HEK293 (cell line): ENCODE data around the gene SOX6.

Experiments
- CTCF ChIA-PET: fragments of 350-600 bp; formaldehyde crosslinking; extraction: SDS; loops from one replicate; lab custom pipeline; 2021; ENCODE audit warnings: antibody characterized with exemption; lab: Yijun Ruan, JAX
- POLR2A ChIA-PET: fragments of 300-600 bp; formaldehyde crosslinking; extraction: SDS; loops from one replicate; lab custom pipeline; 2020; ENCODE audit warnings: antibody characterized with exemption, inconsistent platforms; lab: Yijun Ruan, JAX
- H3K27ac ChIP-seq: fragments of 200-500 bp; sonication (Bioruptor generic); 2 replicates; pipeline ENCODE4 v1.5.1; 2014; ENCODE audit warnings: low read depth, low read length, control low read depth, inconsistent platforms; ENCODE audit errors: extremely low read depth
- H3K36me3 ChIP-seq, 2 experiments: fragments of 200-500 bp in 1 of 2; sonication (Bioruptor generic) in 1 of 2; 1 replicate in 1 of 2; 2 replicates in 1 of 2; pipeline ENCODE4 v1.5.1; 2014 to 2017; ENCODE audit warnings: inconsistent platforms in 2 of 2, low read length in 2 of 2; ENCODE audit not compliant: control insufficient read depth in 2 of 2, insufficient read depth in 1 of 2
- H3K4me1 ChIP-seq: fragments of 200-500 bp; sonication (Bioruptor generic); 2 replicates; pipeline ENCODE4 v1.5.1; 2014; ENCODE audit warnings: mild to moderate bottlenecking, low read length, inconsistent platforms; ENCODE audit not compliant: control insufficient read depth, insufficient read depth
- H3K4me3 ChIP-seq: 2 replicates; pipeline ENCODE4 v1.5.1; 2011; ENCODE audit warnings: low read depth, mild to moderate bottlenecking, control low read depth, low read length, moderate library complexity
- H3K9me3 ChIP-seq: fragments of 200-500 bp; sonication (Bioruptor generic); 2 replicates; pipeline ENCODE4 v1.5.1; 2014; ENCODE audit warnings: low read depth, low read length, inconsistent platforms; ENCODE audit not compliant: control insufficient read depth, insufficient read depth
- PRDM1 ChIP-seq: fragments of 450-650 bp; formaldehyde crosslinking; IDR thresholded peaks from 2 replicates; pipeline ENCODE4; 2016; ENCODE audit warnings: missing biosample characterization, missing genetic modification characterization
- SP3 ChIP-seq: fragments of 450-650 bp; formaldehyde crosslinking; IDR thresholded peaks from 2 replicates; pipeline ENCODE4 v1.5.1; 2016; ENCODE audit warnings: missing biosample characterization, missing genetic modification characterization
- ZBTB17 ChIP-seq: fragments of 450-650 bp; formaldehyde crosslinking; IDR thresholded peaks from 2 replicates; pipeline ENCODE4 v1.5.1; 2016; ENCODE audit warnings: missing biosample characterization, missing genetic modification characterization
- ZBTB21 ChIP-seq: fragments of 450-650 bp; formaldehyde crosslinking; IDR thresholded peaks from 2 replicates; pipeline ENCODE4 v1.5.1; 2017; ENCODE audit warnings: missing biosample characterization, missing genetic modification characterization
- ZBTB26 ChIP-seq: fragments of 450-650 bp; formaldehyde crosslinking; optimal IDR thresholded peaks from 2 replicates; pipeline ENCODE3; 2016; ENCODE audit warnings: missing biosample characterization, mild to moderate bottlenecking, missing genetic modification characterization
- ZFHX2 ChIP-seq: fragments of 450-650 bp; formaldehyde crosslinking; conservative IDR thresholded peaks from 2 replicates; pipeline ENCODE4 v1.5.1; 2016; ENCODE audit warnings: missing biosample characterization, missing genetic modification characterization
- ZFP41 ChIP-seq: fragments of 450-650 bp; formaldehyde crosslinking; IDR thresholded peaks from 2 replicates; pipeline ENCODE4 v1.5.1; 2016; ENCODE audit warnings: missing biosample characterization, missing genetic modification characterization, borderline replicate concordance
- ZNF169 ChIP-seq: fragments of 450-650 bp; formaldehyde crosslinking; IDR thresholded peaks from 2 replicates; pipeline ENCODE4 v1.5.1; 2016; ENCODE audit warnings: missing biosample characterization, missing genetic modification characterization
- ZNF324 ChIP-seq: fragments of 450-650 bp; formaldehyde crosslinking; IDR thresholded peaks from 2 replicates; pipeline ENCODE4 v1.5.1; 2016; ENCODE audit warnings: missing biosample characterization, missing genetic modification characterization
- ZNF341 ChIP-seq: fragments of 450-650 bp; formaldehyde crosslinking; IDR thresholded peaks from 2 replicates; pipeline ENCODE4; 2016; ENCODE audit warnings: low read depth, missing biosample characterization, missing genetic modification characterization
- ZNF366 ChIP-seq: fragments of 450-650 bp; formaldehyde crosslinking; conservative IDR thresholded peaks from 2 replicates; pipeline ENCODE4 v1.5.1; 2016; ENCODE audit warnings: missing biosample characterization, missing genetic modification characterization
- ZNF391 ChIP-seq: fragments of 450-650 bp; formaldehyde crosslinking; IDR thresholded peaks from 2 replicates; pipeline ENCODE4 v1.5.1; 2016; ENCODE audit warnings: low read depth, missing biosample characterization, missing genetic modification characterization, borderline replicate concordance
- ZNF426 ChIP-seq: fragments of 450-650 bp; formaldehyde crosslinking; IDR thresholded peaks from 2 replicates; pipeline ENCODE4 v1.5.1; 2017; ENCODE audit warnings: missing biosample characterization, missing genetic modification characterization, mild to moderate bottlenecking, inconsistent platforms, moderate library complexity
- ZNF473 ChIP-seq: fragments of 450-650 bp; formaldehyde crosslinking; IDR thresholded peaks from 2 replicates; pipeline ENCODE4 v1.5.1; 2017; ENCODE audit warnings: missing biosample characterization, missing genetic modification characterization
- ZNF549 ChIP-seq: fragments of 450-650 bp; IDR thresholded peaks from 2 replicates; pipeline ENCODE4 v1.5.1; 2018; ENCODE audit warnings: missing biosample characterization, missing genetic modification characterization, mild to moderate bottlenecking, inconsistent platforms, moderate library complexity
- ZNF558 ChIP-seq: fragments of 450-650 bp; formaldehyde crosslinking; IDR thresholded peaks from 2 replicates; pipeline ENCODE4 v1.5.1; 2016; ENCODE audit warnings: missing biosample characterization, missing genetic modification characterization
- ZNF580 ChIP-seq: fragments of 450-650 bp; formaldehyde crosslinking; IDR thresholded peaks from 2 replicates; pipeline ENCODE4 v1.5.1; 2016; ENCODE audit warnings: missing biosample characterization, missing genetic modification characterization
- ZNF629 ChIP-seq: fragments of 450-650 bp; formaldehyde crosslinking; IDR thresholded peaks from 2 replicates; pipeline ENCODE4 v1.5.1; 2017; ENCODE audit warnings: missing biosample characterization, missing genetic modification characterization
- ZNF776 ChIP-seq: fragments of 450-650 bp; formaldehyde crosslinking; IDR thresholded peaks from 2 replicates; pipeline ENCODE4 v1.5.0; 2017; ENCODE audit warnings: missing biosample characterization, missing genetic modification characterization, borderline replicate concordance
- ZNF830 ChIP-seq: fragments of 450-650 bp; IDR thresholded peaks from 2 replicates; pipeline ENCODE4 v1.5.0; 2018; ENCODE audit warnings: missing biosample characterization, missing genetic modification characterization, low read depth, mild to moderate bottlenecking, moderate library complexity
- ZNF843 ChIP-seq: fragments of 450-650 bp; formaldehyde crosslinking; IDR thresholded peaks from 2 replicates; pipeline ENCODE4 v1.5.1; 2016; ENCODE audit warnings: missing biosample characterization, missing genetic modification characterization
- ZXDB ChIP-seq: fragments of 450-650 bp; formaldehyde crosslinking; IDR thresholded peaks from 2 replicates; pipeline ENCODE4 v1.5.1; 2016; ENCODE audit warnings: missing biosample characterization, missing genetic modification characterization

Gene SOX6

GRCh38 chr11:16211407-16211806 lies 144.9 kb downstream of the SOX6 start (continued):
- TF ChIP-seq ZXDB (no peak), ZFHX2 (no peak), ZBTB26 (no peak), ZNF776 (tag by site-specific recombination) (no peak), ZNF426 (tag by site-specific recombination) (no peak), ZBTB21 (tag by site-specific recombination) (no peak)
- TF ChIP-seq, all 188 proteins: peak for 0

GRCh38 chr11:16204261-16204660 lies 152.1 kb downstream of the SOX6 start:
- H3K9me3 ChIP-seq, result no peaks in the 10 kb centered on the region
- TF ChIP-seq ZNF324 (tag by site-specific recombination) (no peak), ZNF473 (no peak), ZNF549 (tag by site-specific recombination) (no peak), ZNF169 (tag by site-specific recombination) (no peak), PRDM1 (tag by site-specific recombination) (no peak), ZNF341 (no peak), ZNF366 (tag by site-specific recombination) (no peak)
- TF ChIP-seq, all 188 proteins: peak for 0
- POLR2A ChIA-PET, result interaction anchor here (0.6 kb wide), 1 partner anchor 71 kb away, joined by 3 read pairs; no protein-coding TSS in a partner anchor
- H3K36me3 ChIP-seq, result no peaks in the 10 kb centered on the region
- H3K27ac ChIP-seq, result no peak overlapping the region
- H3K4me1 ChIP-seq, result no peaks in the 10 kb centered on the region
- H3K4me3 ChIP-seq, result no peak overlapping the region
- CTCF ChIA-PET, result no interaction called here

- TF ChIP-seq ZBTB17 (tag by site-specific recombination) (no peak), ZFP41 (tag by site-specific recombination) (no peak), SP3 (tag by site-specific recombination) (no peak), ZNF558 (tag by site-specific recombination) (no peak)
- Histone ChIP-seq H3K4me3 (no peak overlapping the region), H3K4me1 (peaks cover 4% of the 10 kb centered on the region; the same call in 1 of the 2 replicates), H3K27ac (no peak overlapping the region), H3K36me3 (no peaks in the 10 kb centered on the region), H3K9me3 (no peaks in the 10 kb centered on the region)
- ChIA-PET POLR2A (no interaction called here), CTCF (no interaction called here)
Observed at GRCh38 chr11:16195651-16196050, 160.7 kb downstream of the SOX6 start.

GRCh38 chr11:16194566-16194965 lies 161.8 kb downstream of the SOX6 start:
- H3K27ac ChIP-seq, result no peak overlapping the region
- no peak overlapping the region for H3K4me3 ChIP-seq
- ChIA-PET POLR2A (no interaction called here), CTCF (interaction anchor here (1.0 kb wide), 1 partner anchor 413 kb away, joined by 4 read pairs; no protein-coding TSS in a partner anchor)
- 0 out of 2 replicates have a peak, but pooled peaks have one; percentile 14 for TF ChIP-seq ZBTB17 (tag by site-specific recombination)
- no peak for TF ChIP-seq ZNF391 (tag by site-specific recombination)
- no peak for TF ChIP-seq ZNF629 (tag by site-specific recombination)
- no peak for TF ChIP-seq ZNF843
- TF ChIP-seq ZNF580 (tag by site-specific recombination), result no peak
- TF ChIP-seq ZNF830, result no peak
- no peaks in the 10 kb centered on the region for H3K9me3 ChIP-seq
- no peaks in the 10 kb centered on the region for H3K36me3 ChIP-seq
- H3K4me1 ChIP-seq, result peaks cover 4% of the 10 kb centered on the region; the same call in 1 of the 2 replicates
